B cell (primary cell): Measurements from ENCODE around the gene CATSPERZ. TPM values are rescaled to one million over a fixed set of nuclear protein-coding genes. Genes with fewer than 3 reads are reported as not detected.
A peak's percentile ranks its signal among the peaks of the same experiment; 100 is the strongest.

Experiments
- ATAC-seq: fragments of 200-7000 bp; cut with Tn5 transposase; one replicate; pipeline ENCODE4 v1.10.0; 2021; ENCODE audit warnings: low read depth, mild to moderate bottlenecking, moderate number of reproducible peaks, moderate library complexity
- CTCF ChIA-PET: fragments of 350-600 bp; sonication (Branson Sonifier 250); formaldehyde crosslinking; loops from one replicate; lab custom pipeline; 2021; ENCODE audit warnings: antibody characterized with exemption, inconsistent platforms; lab: Charles Lee
- POLR2A ChIA-PET: fragments of 350-600 bp; sonication (Branson Sonifier 250); formaldehyde crosslinking; loops from one replicate; lab custom pipeline; 2021; ENCODE audit warnings: antibody characterized with exemption; lab: Charles Lee
- DNase-seq: peaks from one replicate; pipeline ENCODE4 v3.0.0; 2013
- H2AFZ ChIP-seq: 2 replicates; pipeline ENCODE4 v1.6.1; 2012; ENCODE audit warnings: mild to moderate bottlenecking, low read depth, low read length; ENCODE audit not compliant: insufficient read depth, poor library complexity, severe bottlenecking
- H3K27ac ChIP-seq, 2 donors: 1 replicate in 1 of 2; 2 replicates in 1 of 2; pipeline ENCODE4 v1.5.1; 2012 to 2013; ENCODE audit warnings: low read length in 2 of 2, mild to moderate bottlenecking in 2 of 2, moderate library complexity in 1 of 2
- H3K27me3 ChIP-seq, 4 experiments: fragments of 200-600 bp in 1 of 4; sonication (generic) in 1 of 4; replicated peaks in 1 of 4; 1 replicate in 2 of 4; 2 replicates in 2 of 4; pipeline versions ENCODE4 v1.6.1 to v1.7.0; 2013 to 2016; ENCODE audit warnings: low read length in 3 of 4, mild to moderate bottlenecking in 2 of 4, mixed read lengths in 1 of 4, moderate library complexity in 1 of 4; ENCODE audit not compliant: insufficient read depth in 4 of 4, control insufficient read depth in 3 of 4; ENCODE audit errors: control extremely low read depth in 1 of 4
- H3K36me3 ChIP-seq, 2 experiments: replicated peaks in 1 of 2; 1 replicate in 1 of 2; 2 replicates in 1 of 2; pipeline versions ENCODE4 v1.6.1 to v1.7.1; 2013; ENCODE audit warnings: low read length in 1 of 2; ENCODE audit not compliant: insufficient read depth in 2 of 2, control insufficient read depth in 1 of 2; ENCODE audit errors: control extremely low read depth in 1 of 2, extremely low read depth in 1 of 2
- H3K4me1 ChIP-seq, 2 donors: fragments of 200-600 bp in 1 of 2; sonication (generic) in 1 of 2; 1 replicate in 1 of 2; 2 replicates in 1 of 2; pipeline versions ENCODE4 v1.5.1 to v1.6.1; 2013 to 2017; ENCODE audit warnings: low read length in 2 of 2; ENCODE audit not compliant: control insufficient read depth in 2 of 2, insufficient read depth in 2 of 2
- H3K4me2 ChIP-seq: replicated peaks from 2 replicates; pipeline ENCODE3; 2012; ENCODE audit warnings: mild to moderate bottlenecking, low read depth, low read length; ENCODE audit not compliant: poor library complexity, severe bottlenecking
- H3K4me3 ChIP-seq, 5 experiments: fragments of 200-600 bp in 1 of 5; sonication (generic) in 1 of 5; 1 replicate in 3 of 5; 2 replicates in 2 of 5; pipeline versions ENCODE4 v1.5.1 to v1.7.0; 2011 to 2016; ENCODE audit warnings: low read length in 4 of 5, mild to moderate bottlenecking in 4 of 5, low read depth in 2 of 5, control low read depth in 1 of 5, moderate library complexity in 1 of 5; ENCODE audit not compliant: insufficient read depth in 1 of 5; ENCODE audit errors: control extremely low read depth in 1 of 5, extremely low read depth in 1 of 5
- H3K79me2 ChIP-seq: fragments of 200-600 bp; sonication (generic); one replicate; pipeline ENCODE4 v1.6.0; 2016; ENCODE audit warnings: low read length; ENCODE audit not compliant: control insufficient read depth, insufficient read depth
- H3K9ac ChIP-seq: fragments of 200-600 bp; sonication (generic); 2 replicates; pipeline ENCODE4 v1.6.1; 2017; ENCODE audit warnings: mild to moderate bottlenecking, low read length, moderate library complexity
- H3K9me3 ChIP-seq, 3 donors: one replicate each; pipeline versions ENCODE4 v1.6.1 to v1.7.1; 2013; ENCODE audit warnings: low read length in 2 of 3; ENCODE audit not compliant: control insufficient read depth in 2 of 3, insufficient read depth in 1 of 3; ENCODE audit errors: control extremely low read depth in 1 of 3
- H4K20me1 ChIP-seq: 2 replicates; pipeline ENCODE4 v1.6.0; 2012; ENCODE audit warnings: mild to moderate bottlenecking, low read length; ENCODE audit not compliant: insufficient read depth, control insufficient read depth, poor library complexity, severe bottlenecking
- H3K27ac Mint-ChIP-seq: one replicate; pipeline ENCODE4 v1.8.0; 2021; ENCODE audit warnings: mixed read lengths
- H3K27me3 Mint-ChIP-seq: one replicate; pipeline ENCODE4 v1.8.0; 2021; ENCODE audit warnings: mixed read lengths
- H3K4me1 Mint-ChIP-seq: one replicate; pipeline ENCODE4 v1.8.0; 2021; ENCODE audit warnings: mixed read lengths
- H3K4me3 Mint-ChIP-seq: one replicate; pipeline ENCODE4 v1.8.0; 2021; ENCODE audit warnings: mixed read lengths
- H3K9me3 Mint-ChIP-seq: one replicate; pipeline ENCODE4 v1.8.0; 2022; ENCODE audit warnings: mixed read lengths; ENCODE audit not compliant: insufficient read depth
- EZH2 ChIP-seq: IDR thresholded peaks from 2 replicates; pipeline ENCODE4 v1.6.1; 2012; ENCODE audit warnings: borderline replicate concordance, low read depth, mild to moderate bottlenecking, moderate library complexity, low read length; ENCODE audit not compliant: insufficient read depth, poor library complexity, severe bottlenecking
- WGBS: methylation state at CpG from one replicate; pipeline ENCODE4 v1.1.5; 2013; ENCODE audit warnings: missing lambda C conversion rate; ENCODE audit not compliant: insufficient coverage; 5-methylcytosine and 5-hydroxymethylcytosine counted together
- intact Hi-C: fragments of 100-400 bp; cut with micrococcal nuclease; formaldehyde crosslinking; loops from one replicate; pipeline ENCODE4 v1.10.0; 2022
- polyA plus RNA-seq: library from polyadenylated mRNA; depleted of rRNA; stranded (reverse); fragments of >200 nt; gene quantifications from 2 replicates; pipeline ENCODE4 v1.2.3, GENCODE V29; 2012
- total RNA-seq, 2 donors: library from RNA; stranded (reverse); fragments of 120-200 nt in 1 of 2; gene quantifications; 1 replicate in 1 of 2; 2 replicates in 1 of 2; pipeline versions ENCODE4 v1.2.3 to v1.2.4, GENCODE V29; 2013 to 2022
- TF ChIP-seq, protein P1 (sequence below): fragments of 200-600 bp; IDR thresholded peaks from one replicate; pipeline ENCODE4 v1.8.0; 2022; ENCODE audit warnings: antibody characterized with exemption, mild to moderate bottlenecking

CATSPERZ gene
- total and polyA plus RNA-seq, 2 donors (not counting 1 experiment from before 2014, with no cell fraction given), result 0.39 TPM; not detected in 1

GRCh38 chr11:64292460-64293254 is 7.5 kb upstream of the CATSPERZ start:
- Mint-ChIP-seq H3K27me3 (peaks cover 45% of the 10 kb centered on the region), H3K4me3 (peak overlapping the region; percentile 61), H3K9me3 (no peaks in the 10 kb centered on the region), H3K27ac (no peak overlapping the region), H3K4me1 (peaks cover 9% of the 10 kb centered on the region)
- H3K79me2 ChIP-seq, result peaks cover 3% of the 10 kb centered on the region
- H3K27me3 ChIP-seq, result peaks cover 0 to 65% (median 49%) of the 10 kb centered on the region in 4 experiments
- ATAC-seq (no peak), DNase-seq (peak; percentile 34)
- peak overlapping the region in 3 of 5 experiments; percentile 32 to 54 (median 45) for H3K4me3 ChIP-seq
- peaks cover 25% of the 10 kb centered on the region for H4K20me1 ChIP-seq
- H3K4me2 ChIP-seq, result peak overlapping the region; percentile 89
- H2AFZ ChIP-seq, result no peak overlapping the region
- H3K9me3 ChIP-seq, result peaks cover 0 to 17% (median 0%) of the 10 kb centered on the region in 3 donors
- ChIA-PET POLR2A (interaction anchor here (0.7 to 1.6 kb wide), 2 partner anchors 23 to 428 kb away, joined by 3 to 4 read pairs; no protein-coding TSS in a partner anchor), CTCF (interaction anchor here (1.5 to 6.8 kb wide), 2 partner anchors 10 to 49 kb away, joined by 3 to 47 read pairs; partner anchors contain the start of gene CATSPERZ)
- peak overlapping the region; percentile 43 for H3K9ac ChIP-seq
- 40% methylated on average over 35 of the region's 42 CpGs for WGBS
- intact Hi-C loops, result no loop called here
- H3K27ac ChIP-seq, result no peak overlapping the region
- H3K36me3 ChIP-seq, result no peaks in the 10 kb centered on the region
- H3K4me1 ChIP-seq, result peaks cover 8 to 30% of the 10 kb centered on the region in 2 donors
- TF ChIP-seq, protein P1, sequence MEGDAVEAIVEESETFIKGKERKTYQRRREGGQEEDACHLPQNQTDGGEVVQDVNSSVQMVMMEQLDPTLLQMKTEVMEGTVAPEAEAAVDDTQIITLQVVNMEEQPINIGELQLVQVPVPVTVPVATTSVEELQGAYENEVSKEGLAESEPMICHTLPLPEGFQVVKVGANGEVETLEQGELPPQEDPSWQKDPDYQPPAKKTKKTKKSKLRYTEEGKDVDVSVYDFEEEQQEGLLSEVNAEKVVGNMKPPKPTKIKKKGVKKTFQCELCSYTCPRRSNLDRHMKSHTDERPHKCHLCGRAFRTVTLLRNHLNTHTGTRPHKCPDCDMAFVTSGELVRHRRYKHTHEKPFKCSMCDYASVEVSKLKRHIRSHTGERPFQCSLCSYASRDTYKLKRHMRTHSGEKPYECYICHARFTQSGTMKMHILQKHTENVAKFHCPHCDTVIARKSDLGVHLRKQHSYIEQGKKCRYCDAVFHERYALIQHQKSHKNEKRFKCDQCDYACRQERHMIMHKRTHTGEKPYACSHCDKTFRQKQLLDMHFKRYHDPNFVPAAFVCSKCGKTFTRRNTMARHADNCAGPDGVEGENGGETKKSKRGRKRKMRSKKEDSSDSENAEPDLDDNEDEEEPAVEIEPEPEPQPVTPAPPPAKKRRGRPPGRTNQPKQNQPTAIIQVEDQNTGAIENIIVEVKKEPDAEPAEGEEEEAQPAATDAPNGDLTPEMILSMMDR, result no peak
- no peak for TF ChIP-seq EZH2

- Histone ChIP-seq H3K36me3 (no peaks in the 10 kb centered on the region), H4K20me1 (peaks cover 26% of the 10 kb centered on the region), H3K9ac (no peak overlapping the region), H3K9me3 (peaks cover 0 to 23% (median 0%) of the 10 kb centered on the region in 3 donors), H3K4me1 (peaks cover 18 to 46% of the 10 kb centered on the region in 2 donors), H2AFZ (no peak overlapping the region), H3K27ac (no peak overlapping the region), H3K4me3 (no peak overlapping the region), H3K79me2 (peaks cover 3% of the 10 kb centered on the region), H3K27me3 (peaks cover 0 to 86% (median 63%) of the 10 kb centered on the region in 4 experiments), H3K4me2 (no peak overlapping the region)
- intact Hi-C loops, result no loop called here
- ATAC-seq (no peak), DNase-seq (no peak)
- Mint-ChIP-seq H3K9me3 (no peaks in the 10 kb centered on the region), H3K27me3 (peaks cover 56% of the 10 kb centered on the region), H3K27ac (no peak overlapping the region), H3K4me3 (no peak overlapping the region), H3K4me1 (peaks cover 14% of the 10 kb centered on the region)
- POLR2A ChIA-PET, result interaction anchor here (0.7 kb wide), 1 partner anchor 1280 kb away, joined by 10 read pairs; no protein-coding TSS in a partner anchor
- CTCF ChIA-PET, result interaction anchor here (0.6 to 0.8 kb wide), 2 partner anchors 10 to 107 kb away, joined by 3 to 4 read pairs; no protein-coding TSS in a partner anchor
- WGBS, result no CpG with 5 or more reads among the region's 3 CpGs
- TF ChIP-seq EZH2, result no peak
- TF ChIP-seq, protein P1, result no peak
These were observed 5.4 kb upstream of the CATSPERZ start for GRCh38 chr11:64294774-64295173.
